Neural crest cell (in vitro differentiated cells): Measurements from ENCODE around the gene COX4I1. TPM values are rescaled to one million over a fixed set of nuclear protein-coding genes. Genes with fewer than 3 reads are reported as not detected.

ENCODE experiments used
- DNase-seq: peaks from one replicate; pipeline ENCODE4 v3.0.0; 2021; ENCODE audit warnings: low read depth, mixed read lengths, low spot score
- H3K27ac Mint-ChIP-seq: one replicate; pipeline ENCODE4 v1.8.0; 2021; ENCODE audit warnings: mild to moderate bottlenecking, mixed read lengths; ENCODE audit not compliant: unreplicated experiment
- H3K27me3 Mint-ChIP-seq: 2 replicates; pipeline ENCODE4 v1.8.0; 2021; ENCODE audit warnings: low read depth, mild to moderate bottlenecking, mixed read lengths
- H3K36me3 Mint-ChIP-seq: 2 replicates; pipeline ENCODE4 v1.8.0; 2021; ENCODE audit warnings: low read depth, mild to moderate bottlenecking, mixed read lengths
- H3K4me1 Mint-ChIP-seq: 2 replicates; pipeline ENCODE4 v1.8.0; 2021; ENCODE audit warnings: mixed read lengths
- H3K4me3 Mint-ChIP-seq: one replicate; pipeline ENCODE4 v1.8.0; 2021; ENCODE audit warnings: mild to moderate bottlenecking, mixed read lengths
- H3K9me3 Mint-ChIP-seq: 2 replicates; pipeline ENCODE4 v1.8.0; 2021; ENCODE audit warnings: mixed read lengths
- total RNA-seq: library from RNA; stranded (reverse); gene quantifications from 2 replicates; pipeline ENCODE4 v1.2.1, GENCODE V29; 2021
- TF ChIP-seq, protein P1 (sequence below): fragments of 200-600 bp; sonication (generic); conservative IDR thresholded peaks from 2 replicates; pipeline ENCODE4 v1.5.0; 2021; ENCODE audit warnings: antibody characterized with exemption, mild to moderate bottlenecking

The COX4I1 gene
- total RNA-seq, 1 donor from 2014 or later, result 434 TPM

DNA sequence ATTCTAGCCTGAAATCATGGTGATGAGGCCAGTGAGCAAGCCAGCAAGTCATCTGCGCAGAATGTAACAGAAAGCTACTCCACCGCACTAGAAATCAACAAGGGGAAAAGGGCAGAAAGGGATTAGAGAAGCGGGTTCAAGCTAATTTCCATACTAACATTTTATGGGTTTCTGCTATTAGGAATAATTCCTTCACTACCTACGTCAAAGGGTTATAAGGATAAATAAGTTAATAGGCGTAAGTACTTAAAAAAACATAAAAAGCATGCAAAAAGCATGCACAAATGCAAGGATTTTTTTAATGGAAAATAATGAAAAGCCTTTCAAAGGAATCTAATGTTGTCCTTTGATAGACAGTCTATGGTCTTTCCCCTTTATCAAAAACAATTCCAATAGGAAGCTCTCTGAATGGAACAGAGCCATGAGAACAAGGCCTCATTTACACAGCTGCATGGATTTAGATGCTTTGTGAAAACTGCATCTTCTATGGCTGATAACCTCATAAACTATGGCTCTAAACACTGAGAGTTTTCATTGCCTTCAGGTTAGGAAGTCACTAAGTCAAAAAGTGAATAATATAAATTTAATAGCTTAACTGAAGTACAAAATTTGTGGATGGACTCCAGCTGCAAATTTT lies 5.7 kb upstream of the COX4I1 start:
- Mint-ChIP-seq H3K4me1 (peaks cover 15% of the 10 kb centered on the region), H3K4me3 (peak overlapping the region; percentile 18), H3K9me3 (no peaks in the 10 kb centered on the region), H3K27ac (no peak overlapping the region), H3K27me3 (no peaks in the 10 kb centered on the region), H3K36me3 (peaks cover 21% of the 10 kb centered on the region)
- DNase-seq, result no peak
- TF ChIP-seq, protein P1, sequence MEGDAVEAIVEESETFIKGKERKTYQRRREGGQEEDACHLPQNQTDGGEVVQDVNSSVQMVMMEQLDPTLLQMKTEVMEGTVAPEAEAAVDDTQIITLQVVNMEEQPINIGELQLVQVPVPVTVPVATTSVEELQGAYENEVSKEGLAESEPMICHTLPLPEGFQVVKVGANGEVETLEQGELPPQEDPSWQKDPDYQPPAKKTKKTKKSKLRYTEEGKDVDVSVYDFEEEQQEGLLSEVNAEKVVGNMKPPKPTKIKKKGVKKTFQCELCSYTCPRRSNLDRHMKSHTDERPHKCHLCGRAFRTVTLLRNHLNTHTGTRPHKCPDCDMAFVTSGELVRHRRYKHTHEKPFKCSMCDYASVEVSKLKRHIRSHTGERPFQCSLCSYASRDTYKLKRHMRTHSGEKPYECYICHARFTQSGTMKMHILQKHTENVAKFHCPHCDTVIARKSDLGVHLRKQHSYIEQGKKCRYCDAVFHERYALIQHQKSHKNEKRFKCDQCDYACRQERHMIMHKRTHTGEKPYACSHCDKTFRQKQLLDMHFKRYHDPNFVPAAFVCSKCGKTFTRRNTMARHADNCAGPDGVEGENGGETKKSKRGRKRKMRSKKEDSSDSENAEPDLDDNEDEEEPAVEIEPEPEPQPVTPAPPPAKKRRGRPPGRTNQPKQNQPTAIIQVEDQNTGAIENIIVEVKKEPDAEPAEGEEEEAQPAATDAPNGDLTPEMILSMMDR, result no peak

DNA sequence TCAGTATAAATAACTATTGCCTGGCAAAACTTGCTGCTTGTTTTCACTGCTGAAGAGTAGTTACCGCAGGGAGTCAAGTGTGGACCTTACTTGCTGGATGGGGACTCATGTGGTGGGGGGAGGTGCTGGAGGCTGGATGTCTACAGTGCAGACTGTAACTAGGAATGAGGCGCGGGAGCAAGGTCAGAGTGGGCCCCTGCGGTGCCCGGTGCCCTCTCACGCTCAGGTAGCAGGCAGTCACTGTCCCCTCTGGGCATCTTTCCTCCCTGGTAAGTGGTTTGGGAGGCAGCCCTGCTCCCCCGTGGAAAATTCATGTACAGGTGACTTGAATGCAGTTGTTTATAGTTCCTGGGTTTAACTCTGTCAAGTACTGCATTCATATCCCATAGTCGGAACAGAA lies 4.8 kb upstream of the COX4I1 start:
- Mint-ChIP-seq H3K27me3 (no peaks in the 10 kb centered on the region), H3K27ac (no peak overlapping the region), H3K4me3 (peak overlapping the region; percentile 46), H3K4me1 (peaks cover 15% of the 10 kb centered on the region), H3K9me3 (no peaks in the 10 kb centered on the region), H3K36me3 (peaks cover 21% of the 10 kb centered on the region)
- TF ChIP-seq, protein P1, result no peak
- no peak for DNase-seq

DNA sequence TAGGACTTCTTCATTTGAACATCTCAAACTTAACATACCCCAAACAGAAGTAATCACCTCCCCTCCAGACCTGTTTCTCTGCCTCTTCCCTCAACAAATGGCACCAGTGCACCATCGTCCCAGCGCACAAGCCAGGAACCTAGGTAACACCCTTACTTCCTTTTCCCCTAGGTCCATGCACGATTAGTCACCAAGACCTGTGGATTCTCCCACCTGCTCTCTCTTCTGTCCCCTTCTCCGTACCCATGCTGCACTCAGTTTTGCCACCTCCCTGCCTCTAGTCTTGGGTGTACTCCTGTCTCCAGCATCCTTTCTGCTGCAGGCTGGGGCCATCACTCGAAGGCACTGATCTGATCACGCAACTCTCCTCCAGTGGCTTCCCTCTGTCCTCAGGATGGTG lies 3.3 kb upstream of the COX4I1 start:
- H3K36me3 Mint-ChIP-seq, result peaks cover 21% of the 10 kb centered on the region
- H3K4me3 Mint-ChIP-seq, result peak overlapping the region; percentile 38
- H3K9me3 Mint-ChIP-seq, result no peaks in the 10 kb centered on the region
- DNase-seq, result no peak
- H3K27me3 Mint-ChIP-seq, result no peaks in the 10 kb centered on the region
- TF ChIP-seq, protein P1, result no peak
- no peak overlapping the region for H3K27ac Mint-ChIP-seq
- H3K4me1 Mint-ChIP-seq, result peaks cover 27% of the 10 kb centered on the region

DNA sequence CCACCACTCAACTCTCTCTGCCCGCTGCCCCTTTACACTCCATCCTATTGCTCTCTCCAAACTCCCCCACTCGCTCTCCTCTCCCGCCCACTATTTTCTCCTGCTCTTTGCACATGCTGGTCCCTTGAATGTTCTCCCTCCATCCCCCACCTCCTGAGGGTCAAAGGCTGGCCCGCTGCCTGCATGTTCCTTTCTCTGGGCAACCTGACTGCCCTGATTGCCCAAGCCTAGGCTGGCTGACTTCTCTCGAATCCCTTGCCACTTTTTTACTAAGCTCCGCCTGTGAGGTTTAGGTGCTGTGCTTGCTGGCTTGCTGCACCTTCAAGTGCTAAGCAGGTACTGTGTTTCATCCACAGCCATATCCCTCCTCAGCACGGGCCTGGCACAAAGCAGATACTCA lies 2.9 kb upstream of the COX4I1 start:
- H3K4me3 Mint-ChIP-seq, result peak overlapping the region; percentile 38
- H3K4me1 Mint-ChIP-seq, result peaks cover 31% of the 10 kb centered on the region
- no peaks in the 10 kb centered on the region for H3K27me3 Mint-ChIP-seq
- no peaks in the 10 kb centered on the region for H3K9me3 Mint-ChIP-seq
- no peak for DNase-seq
- TF ChIP-seq, protein P1, result no peak
- no peak overlapping the region for H3K27ac Mint-ChIP-seq
- peaks cover 21% of the 10 kb centered on the region for H3K36me3 Mint-ChIP-seq

DNA sequence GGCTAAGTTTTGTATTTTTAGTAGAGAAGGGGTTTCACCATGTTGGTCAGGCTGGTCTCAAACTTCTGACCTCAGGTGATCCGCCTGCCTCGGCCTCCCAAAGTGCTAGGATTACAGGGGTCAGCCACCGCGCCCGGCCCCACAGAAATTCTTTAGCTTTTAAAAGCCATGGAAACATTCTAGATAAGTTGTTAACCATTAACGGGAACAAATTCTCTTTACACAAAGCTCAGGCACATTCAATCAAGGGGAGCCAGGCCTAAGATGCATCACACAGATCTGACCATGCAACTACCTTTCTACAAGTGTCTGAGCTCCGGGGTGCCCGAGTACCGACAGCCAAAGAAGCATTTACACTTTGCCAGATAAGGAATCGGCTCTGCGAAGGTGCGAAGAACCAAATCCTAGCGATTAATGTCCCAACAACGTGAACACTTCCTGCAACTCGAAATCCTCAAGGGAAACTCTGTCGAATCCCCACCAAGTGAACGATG lies 1.2 kb upstream of the COX4I1 start:
- Mint-ChIP-seq H3K27me3 (no peaks in the 10 kb centered on the region), H3K9me3 (no peaks in the 10 kb centered on the region), H3K4me3 (peak overlapping the region; percentile 90), H3K27ac (peak overlapping the region; percentile 57), H3K36me3 (peaks cover 12% of the 10 kb centered on the region), H3K4me1 (peaks cover 36% of the 10 kb centered on the region)
- no peak for DNase-seq
- TF ChIP-seq, protein P1, result no peak
